Smooth muscle cell (in vitro differentiated cells): Measurements from ENCODE around the gene PHF10. TPM values are rescaled to one million over a fixed set of nuclear protein-coding genes. Genes with fewer than 3 reads are reported as not detected.
A peak's percentile ranks its signal among the peaks of the same experiment; 100 is the strongest.

ENCODE experiments used
- DNase-seq: peaks from one replicate; lab custom pipeline; 2025; ENCODE audit not compliant: unreplicated experiment; lab: John Stamatoyannopoulos, UW
- H2AFZ ChIP-seq: fragments of 200-600 bp; sonication (generic); 2 replicates; pipeline ENCODE4 v1.6.0; 2016; ENCODE audit warnings: antibody characterized with exemption, low read depth, mild to moderate bottlenecking
- H3F3A ChIP-seq: fragments of 200-600 bp; sonication (generic); 2 replicates; pipeline ENCODE4 v1.6.0; 2017; ENCODE audit warnings: antibody characterized with exemption, low read depth
- H3K27ac ChIP-seq: fragments of 200-600 bp; sonication (generic); 2 replicates; pipeline ENCODE4 v1.5.1; 2016; ENCODE audit warnings: low read depth, mild to moderate bottlenecking
- H3K27me3 ChIP-seq: fragments of 200-600 bp; sonication (generic); 2 replicates; pipeline ENCODE4 v1.6.1; 2016; ENCODE audit warnings: low read depth, mild to moderate bottlenecking
- H3K36me3 ChIP-seq: fragments of 200-600 bp; sonication (generic); 2 replicates; pipeline ENCODE4 v1.5.1; 2016; ENCODE audit warnings: low read depth
- H3K4me1 ChIP-seq: fragments of 200-600 bp; sonication (generic); 2 replicates; pipeline ENCODE4 v1.5.1; 2016; ENCODE audit warnings: low read depth
- H3K4me2 ChIP-seq: fragments of 200-600 bp; sonication (generic); 2 replicates; pipeline ENCODE4 v1.6.0; 2016; ENCODE audit warnings: mild to moderate bottlenecking
- H3K4me3 ChIP-seq: fragments of 200-600 bp; sonication (generic); 2 replicates; pipeline ENCODE4 v1.5.1; 2016; ENCODE audit warnings: mild to moderate bottlenecking
- H3K79me2 ChIP-seq: fragments of 200-600 bp; sonication (generic); 2 replicates; pipeline ENCODE4 v1.6.0; 2016; ENCODE audit warnings: low read depth, mild to moderate bottlenecking
- H3K9ac ChIP-seq: fragments of 200-600 bp; sonication (generic); 2 replicates; pipeline ENCODE4 v1.6.0; 2016; ENCODE audit warnings: low read depth
- H3K9me3 ChIP-seq: fragments of 200-600 bp; sonication (generic); replicated peaks from 2 replicates; pipeline ENCODE4 v1.5.1; 2016; ENCODE audit warnings: low read depth
- H4K20me1 ChIP-seq: fragments of 200-600 bp; sonication (generic); 2 replicates; pipeline ENCODE4 v1.6.0; 2016; ENCODE audit warnings: low read depth
- WGBS: methylation state at CpG from one replicate; pipeline ENCODE4 v1.1.7; 2016; ENCODE audit warnings: low lambda C conversion rate; 5-methylcytosine and 5-hydroxymethylcytosine counted together
- polyA plus RNA-seq: library from polyadenylated mRNA; unstranded; fragments of >200 nt; fragmentation: Nextera tagmentation; extraction: Ambion mirVana; gene quantifications from 2 replicates; pipeline ENCODE4 v1.2.1, GENCODE V29; 2016
- total RNA-seq: library from RNA; depleted of rRNA; stranded (reverse); fragments of >200 nt; gene quantifications from 2 replicates; pipeline ENCODE4 v1.2.3, GENCODE V29; 2014
- TF ChIP-seq, protein P1 (sequence below): fragments of 200-600 bp; sonication (generic); IDR thresholded peaks from 2 replicates; pipeline ENCODE4 v1.5.1; 2017; ENCODE audit warnings: borderline replicate concordance, mild to moderate bottlenecking, antibody characterized with exemption; ENCODE audit not compliant: insufficient read depth, poor library complexity, severe bottlenecking

The PHF10 gene
- total and polyA plus RNA-seq, 2 experiments from 2014 or later, result 22.0 to 41.9 TPM

DNA sequence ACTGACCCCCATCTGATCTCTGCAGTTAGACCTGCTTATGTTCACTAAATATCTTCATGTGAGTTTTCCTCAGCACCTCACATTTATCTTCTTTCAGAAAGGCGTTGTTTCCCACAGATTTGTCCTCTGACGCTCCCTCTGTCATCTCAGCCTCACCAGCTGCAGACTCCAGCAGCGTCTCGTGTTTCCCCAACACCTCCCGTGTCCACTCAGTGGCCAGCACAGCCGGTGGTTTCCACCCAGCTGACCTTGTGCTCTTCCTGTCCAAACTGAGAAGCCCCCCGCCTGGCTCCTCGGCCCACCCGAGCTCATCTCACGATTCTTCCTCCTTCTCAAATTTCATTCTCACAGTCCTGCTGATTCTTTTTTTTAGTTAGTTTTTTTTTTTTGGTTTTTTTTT lies 39.6 kb upstream of the PHF10 start:
- Histone ChIP-seq H3K4me3 (no peak overlapping the region), H3K4me2 (no peak overlapping the region), H3K4me1 (no peaks in the 10 kb centered on the region), H3K9me3 (no peaks in the 10 kb centered on the region), H2AFZ (no peak overlapping the region), H3K9ac (no peak overlapping the region), H3K27ac (no peak overlapping the region), H3K27me3 (no peaks in the 10 kb centered on the region), H3K79me2 (no peaks in the 10 kb centered on the region), H4K20me1 (no peaks in the 10 kb centered on the region), H3K36me3 (no peaks in the 10 kb centered on the region), H3F3A (no peaks in the 10 kb centered on the region)
- WGBS, result 96% methylated on average over 10 of the region's 10 CpGs
- no peak for DNase-seq
- TF ChIP-seq, protein P1, sequence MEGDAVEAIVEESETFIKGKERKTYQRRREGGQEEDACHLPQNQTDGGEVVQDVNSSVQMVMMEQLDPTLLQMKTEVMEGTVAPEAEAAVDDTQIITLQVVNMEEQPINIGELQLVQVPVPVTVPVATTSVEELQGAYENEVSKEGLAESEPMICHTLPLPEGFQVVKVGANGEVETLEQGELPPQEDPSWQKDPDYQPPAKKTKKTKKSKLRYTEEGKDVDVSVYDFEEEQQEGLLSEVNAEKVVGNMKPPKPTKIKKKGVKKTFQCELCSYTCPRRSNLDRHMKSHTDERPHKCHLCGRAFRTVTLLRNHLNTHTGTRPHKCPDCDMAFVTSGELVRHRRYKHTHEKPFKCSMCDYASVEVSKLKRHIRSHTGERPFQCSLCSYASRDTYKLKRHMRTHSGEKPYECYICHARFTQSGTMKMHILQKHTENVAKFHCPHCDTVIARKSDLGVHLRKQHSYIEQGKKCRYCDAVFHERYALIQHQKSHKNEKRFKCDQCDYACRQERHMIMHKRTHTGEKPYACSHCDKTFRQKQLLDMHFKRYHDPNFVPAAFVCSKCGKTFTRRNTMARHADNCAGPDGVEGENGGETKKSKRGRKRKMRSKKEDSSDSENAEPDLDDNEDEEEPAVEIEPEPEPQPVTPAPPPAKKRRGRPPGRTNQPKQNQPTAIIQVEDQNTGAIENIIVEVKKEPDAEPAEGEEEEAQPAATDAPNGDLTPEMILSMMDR, result no peak

DNA sequence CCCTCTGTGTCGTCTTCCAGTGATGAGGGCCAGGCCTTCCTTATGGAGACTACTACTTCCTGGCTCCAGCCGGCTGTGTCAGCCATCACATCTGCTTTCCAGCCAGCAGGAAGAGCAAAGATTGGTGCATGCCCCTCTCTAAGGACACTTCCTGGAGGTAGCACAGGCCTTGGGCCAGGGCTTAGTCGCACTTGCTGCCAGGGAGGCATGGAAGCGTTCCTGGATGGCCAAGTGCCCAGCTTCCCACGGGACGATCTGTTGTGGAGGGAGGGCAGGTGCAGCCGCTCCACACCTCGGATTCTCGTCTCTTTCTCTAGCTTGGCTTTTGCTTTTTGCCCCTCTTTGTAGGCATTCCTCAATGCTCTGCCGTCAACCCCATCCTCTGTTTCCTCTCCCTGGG lies 39.0 kb upstream of the PHF10 start:
- Histone ChIP-seq H3K79me2 (no peaks in the 10 kb centered on the region), H3K27me3 (no peaks in the 10 kb centered on the region), H3K4me3 (no peak overlapping the region), H3K9me3 (no peaks in the 10 kb centered on the region), H3K36me3 (no peaks in the 10 kb centered on the region), H3F3A (no peaks in the 10 kb centered on the region), H3K27ac (no peak overlapping the region), H2AFZ (no peak overlapping the region), H4K20me1 (no peaks in the 10 kb centered on the region), H3K9ac (no peak overlapping the region), H3K4me1 (no peaks in the 10 kb centered on the region), H3K4me2 (no peak overlapping the region)
- 95% methylated on average over 10 of the region's 10 CpGs for WGBS
- DNase-seq, result no peak
- TF ChIP-seq, protein P1, result no peak

DNA sequence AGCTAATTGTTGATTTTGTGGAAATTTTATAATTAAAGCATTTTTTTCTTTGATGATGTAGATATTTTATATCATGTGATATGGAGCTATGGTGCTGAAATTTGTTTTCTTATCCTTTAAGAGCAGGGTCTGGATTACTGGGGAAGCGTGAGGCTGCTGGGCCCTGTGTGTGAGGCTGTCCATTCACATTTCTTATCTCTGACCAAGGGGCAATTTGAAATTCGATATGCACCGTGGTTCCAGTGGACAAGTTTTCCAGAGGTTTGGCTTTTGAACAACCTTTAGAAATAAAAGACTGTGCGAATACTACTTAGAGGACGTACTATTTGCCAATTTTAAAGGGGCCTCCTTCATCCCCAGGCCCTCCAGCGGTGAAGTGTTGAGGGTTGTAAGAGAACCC lies 30.9 kb upstream of the PHF10 start:
- WGBS, result 84% methylated on average over 6 of the region's 6 CpGs
- H2AFZ ChIP-seq, result no peak overlapping the region
- no peaks in the 10 kb centered on the region for H4K20me1 ChIP-seq
- no peaks in the 10 kb centered on the region for H3K9me3 ChIP-seq
- no peak for DNase-seq
- no peak overlapping the region for H3K27ac ChIP-seq
- H3K36me3 ChIP-seq, result no peaks in the 10 kb centered on the region
- no peaks in the 10 kb centered on the region for H3F3A ChIP-seq
- H3K79me2 ChIP-seq, result peaks cover 16% of the 10 kb centered on the region
- TF ChIP-seq, protein P1, result no peak
- no peaks in the 10 kb centered on the region for H3K27me3 ChIP-seq
- no peak overlapping the region for H3K4me2 ChIP-seq
- H3K4me1 ChIP-seq, result peaks cover 16% of the 10 kb centered on the region
- H3K9ac ChIP-seq, result no peak overlapping the region
- no peak overlapping the region for H3K4me3 ChIP-seq

DNA sequence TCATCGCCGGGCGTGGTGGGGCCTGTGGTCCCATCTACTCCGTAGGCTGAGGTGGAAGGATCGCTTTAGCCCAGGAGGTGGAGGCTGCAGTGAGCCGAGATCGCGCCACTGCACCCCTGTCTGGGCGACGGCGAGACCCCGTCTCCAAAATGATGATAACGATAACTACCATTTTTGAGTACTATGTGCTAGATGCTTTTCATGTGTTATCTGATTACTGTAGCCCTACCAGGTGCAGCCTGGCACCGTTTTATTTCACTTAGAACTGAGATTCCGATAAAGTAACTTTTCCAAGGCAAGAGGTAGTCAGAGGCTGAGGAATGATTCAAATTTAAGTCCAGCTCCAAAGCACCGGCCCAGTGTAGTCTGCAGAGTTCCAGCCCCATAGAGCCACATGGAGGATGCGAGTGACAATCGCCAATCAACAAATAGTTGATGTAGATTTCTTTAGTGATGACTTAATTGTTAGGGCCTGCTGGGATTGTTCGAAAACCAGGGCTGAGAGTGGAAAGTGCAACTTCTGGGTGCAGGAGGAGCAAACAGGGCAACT lies 27.8 kb upstream of the PHF10 start:
- Histone ChIP-seq H3K9me3 (no peaks in the 10 kb centered on the region), H2AFZ (peak overlapping the region; percentile 81), H3F3A (no peaks in the 10 kb centered on the region), H3K79me2 (peaks cover 17% of the 10 kb centered on the region), H3K9ac (peak overlapping the region; percentile 98), H3K4me1 (peaks cover 19% of the 10 kb centered on the region), H3K27me3 (no peaks in the 10 kb centered on the region), H3K36me3 (no peaks in the 10 kb centered on the region), H4K20me1 (no peaks in the 10 kb centered on the region), H3K4me2 (peak overlapping the region; percentile 98), H3K27ac (peak overlapping the region; percentile 87), H3K4me3 (peak overlapping the region; percentile 93)
- TF ChIP-seq, protein P1, result no peak
- no peak for DNase-seq
- WGBS, result 8% methylated on average over 19 of the region's 19 CpGs
